Heart right ventricle (tissue), 16 donors: ENCODE results near the gene RPS6KA1. TPM values are rescaled to one million over a fixed set of nuclear protein-coding genes. Genes with fewer than 3 reads are reported as not detected.
"Not testable (repeated sequence)": the region's sequence is repeated elsewhere in the genome, so short reads cannot be mapped to it uniquely, and the experiment has no call there.

ENCODE experiments used
- ATAC-seq, 8 donors: fragments of 200-7000 bp; cut with Tn5 transposase; one replicate each; pipeline ENCODE4 v1.9.1; 2020; ENCODE audit warnings: mild to moderate bottlenecking in 8 of 8, moderate library complexity in 8 of 8, moderate number of reproducible peaks in 1 of 8
- DNase-seq, 2 donors: peaks; one replicate each; pipeline ENCODE4 v3.0.0-alpha.2; 2020
- H3K27ac ChIP-seq, 10 donors: fragments of 200-600 bp; sonication (generic) in 2 of 10; one replicate each; pipeline versions ENCODE4 v1.5.0 to v1.8.0; 2020 to 2022; ENCODE audit warnings: mild to moderate bottlenecking in 3 of 10
- H3K27me3 ChIP-seq, 7 donors: fragments of 200-600 bp; one replicate each; pipeline ENCODE4 v1.8.0; 2021 to 2022; ENCODE audit warnings: mild to moderate bottlenecking in 2 of 7
- H3K36me3 ChIP-seq, 9 donors: fragments of 200-600 bp; sonication (generic) in 1 of 9; one replicate each; pipeline versions ENCODE4 v1.5.0 to v1.8.0; 2020 to 2022; ENCODE audit warnings: mild to moderate bottlenecking in 2 of 9
- H3K4me1 ChIP-seq, 9 donors: fragments of 200-600 bp; sonication (generic) in 1 of 9; one replicate each; pipeline versions ENCODE4 v1.5.0 to v1.8.0; 2020 to 2022; ENCODE audit warnings: mild to moderate bottlenecking in 4 of 9
- H3K4me3 ChIP-seq, 10 donors: fragments of 200-600 bp; sonication (generic) in 2 of 10; one replicate each; pipeline versions ENCODE4 v1.5.0 to v1.8.0; 2020 to 2022; ENCODE audit warnings: mild to moderate bottlenecking in 7 of 10, moderate library complexity in 2 of 10
- H3K9me3 ChIP-seq, 11 donors: fragments of 200-600 bp in 10 of 11; sonication (generic) in 2 of 11; one replicate each; pipeline versions ENCODE4 v1.5.0 to v1.8.0; 2013 to 2022; ENCODE audit warnings: mild to moderate bottlenecking in 2 of 11, control low read depth in 1 of 11, moderate library complexity in 1 of 11
- CTCF ChIP-seq, 9 donors: fragments of 200-600 bp; sonication (generic) in 2 of 9; IDR thresholded peaks; one replicate each; pipeline versions ENCODE4 v1.5.0 to v1.8.0; 2021 to 2022; ENCODE audit warnings: antibody characterized with exemption in 9 of 9, mild to moderate bottlenecking in 5 of 9, moderate library complexity in 1 of 9
- WGBS, 2 donors: extraction: QIAGEN DNeasy Blood & Tissue Kit; methylation state at CpG; one replicate each; pipeline ENCODE4 v1.1.7; 2013; ENCODE audit warnings: inconsistent platforms in 1 of 2; 5-methylcytosine and 5-hydroxymethylcytosine counted together
- intact Hi-C, 10 donors: fragments of 100-400 bp; cut with DNase I; formaldehyde crosslinking; loops; one replicate each; pipeline versions ENCODE4 v1.11.1 to v1.14.2; 2022
- polyA plus RNA-seq, 2 donors: library from polyadenylated mRNA; stranded (reverse); fragments of 200-250 nt; gene quantifications; one replicate each; pipeline ENCODE4 v1.2.3, GENCODE V29; 2013
- total RNA-seq, 10 donors: library from RNA; stranded (reverse); fragmentation: NEBNext Ultra II Directional in 3 of 10; extraction: Animal tissue kit (Norgen Biotek cat#: 25700) in 3 of 10; gene quantifications; one replicate each; pipeline versions ENCODE4 v1.2.1 to v1.2.4, GENCODE V29; 2021 to 2023
- donor health status: Arrhythmogenic right ventricular cardiomyopathy.
- donor health status: ischemic (EF 13 %, LVEDD 7.1; RV severe dilation, severe dysfunction).
- donor health status: healthy with polysubstance abuse.
- donor health status: DM: no; HTN: yes; CAD: no.
- donor health status: DM: no; HTN: no; CAD: no.
- donor health status: ischemic (EF 25% LVEDD 6.9; RV normal size, moderate dysfunction).
- donor health status: ischemic (EF 25% LVEDD 5.7; RV mildly dilated, moderate dysfunction).
- donor health status: healthy.
- donor health status: DM: yes; HTN: yes; CAD: no.
- donor health status: Ischemic cardiomyopathy.
- donor health status: ischemic (EF 35%, LVEDD 5.7; RV mildly dilated, moderate dysfunction).
- donor health status: nonischemic (EF 11% LVEDD 7.7; RV severe dilation, severe dysfunction).
- donor health status: DM: yes; HTN: yes; CAD: no.
- donor health status: PGD.
- donor health status: ischemic (EF 29% LVEDD 5.4; RV normal size, mild dysfunction).
- donor health status: nonischemic (EF 23%, LVEDD 6.1; RV moderate dilation, normal function).

RPS6KA1 gene
- total and polyA plus RNA-seq, 12 donors, result 1.4 to 12.2 (median 2.8) TPM

- H3K4me3 ChIP-seq, result peak overlapping the region; percentile 15 to 90 (median 75)
- intact Hi-C loops, result loop anchor here in 4 of 10 donors (2.0 to 10.0 kb wide), 5 partner anchors 28 to 374 kb away; partner anchors contain the start of gene HMGN2 (in 1 of the 4)
- H3K27me3 ChIP-seq, result no peaks in the 10 kb centered on the region
These were observed 28.9 kb upstream of the RPS6KA1 start for GRCh38 chr1:26500488-26501175.

DNA sequence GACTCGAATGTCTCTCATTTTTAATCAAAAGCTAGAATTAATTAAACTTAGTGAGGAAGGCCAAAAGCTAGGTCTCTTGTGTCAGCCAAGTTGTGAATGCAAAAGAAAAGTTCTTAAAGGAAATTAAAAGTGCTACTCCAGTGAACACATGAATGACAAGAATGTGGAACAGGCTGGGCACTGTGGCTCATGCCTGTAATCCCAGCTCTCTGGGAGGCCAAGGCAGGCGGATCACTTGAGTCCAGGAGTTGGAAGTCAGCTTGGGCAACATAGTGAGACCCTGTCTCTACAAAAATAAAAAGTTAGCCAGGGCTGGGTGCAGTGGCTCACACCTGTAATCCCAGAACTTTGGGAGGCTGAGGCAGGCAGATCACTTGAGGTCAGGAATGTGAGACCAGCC, 18.9 kb upstream of the RPS6KA1 start:
- WGBS, 2 donors, result 82 to 83% methylated on average over 2 of the region's 2 CpGs
- intact Hi-C loops, result not testable (repeated sequence)

More at GRCh38 chr1:26500488-26501175, 28.9 kb upstream of the RPS6KA1 start:
- TF ChIP-seq CTCF (IDR thresholded peaks at IDR 0.05), result peak in 4 of 9 donors; percentile 7 to 37 (median 29)
- Histone ChIP-seq H3K9me3 (no peaks in the 10 kb centered on the region), H3K36me3 (no peaks in the 10 kb centered on the region), H3K4me1 (peaks cover 2 to 21% (median 16%) of the 10 kb centered on the region in 9 donors), H3K27ac (peak overlapping the region; percentile 77 to 98 (median 95))
- WGBS, 2 donors, result 1% methylated on average over 69 to 74 of the region's 74 CpGs
- DNase-seq (peak; percentile 88 to 93), ATAC-seq (peak; percentile 92 to 95 (median 94))

GRCh38 chr1:26515836-26516235, 13.7 kb upstream of the RPS6KA1 start:
- H3K27me3 ChIP-seq, ATAC-seq, intact Hi-C loops, H3K4me1 ChIP-seq, H3K9me3 ChIP-seq, DNase-seq, H3K4me3 ChIP-seq, H3K27ac ChIP-seq, H3K36me3 ChIP-seq: not testable (repeated sequence)
- 81 to 92% methylated on average over 4 of the region's 4 CpGs for WGBS, 2 donors

More for the DNA sequence above, 18.9 kb upstream of the RPS6KA1 start:
- not testable (repeated sequence) for ATAC-seq, H3K27me3 ChIP-seq, H3K4me3 ChIP-seq, DNase-seq, H3K4me1 ChIP-seq, H3K9me3 ChIP-seq, H3K27ac ChIP-seq, H3K36me3 ChIP-seq

- no peak for DNase-seq
- H3K36me3 ChIP-seq, result no peaks in the 10 kb centered on the region
- ATAC-seq, result no peak
- H3K27ac ChIP-seq, result no peak overlapping the region
- H3K9me3 ChIP-seq, result no peaks in the 10 kb centered on the region
- 90 to 97% methylated on average over 4 of the region's 4 CpGs for WGBS, 2 donors
- H3K4me1 ChIP-seq, result no peaks in the 10 kb centered on the region
- intact Hi-C loops, result no loop called here
- peaks cover 0 to 7% (median 2%) of the 10 kb centered on the region in 7 donors for H3K27me3 ChIP-seq
- no peak overlapping the region for H3K4me3 ChIP-seq
- no peak for TF ChIP-seq CTCF (IDR thresholded peaks at IDR 0.05)
These were observed 12.4 kb upstream of the RPS6KA1 start for GRCh38 chr1:26516987-26517765.

DNA sequence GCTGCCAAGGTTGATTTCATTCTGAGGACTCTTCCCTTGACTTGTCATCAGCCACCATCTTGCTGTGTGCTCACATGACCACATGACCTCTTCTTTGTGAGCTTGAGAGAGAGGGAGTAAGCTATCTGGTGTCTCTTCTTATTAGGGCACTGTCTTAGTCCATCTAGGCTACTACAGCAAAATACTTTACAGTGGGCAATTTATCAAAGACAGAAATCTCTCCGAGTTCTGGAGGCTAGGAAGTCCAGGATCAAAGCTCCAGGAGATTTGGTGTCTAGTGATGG, 11.9 kb upstream of the RPS6KA1 start:
- Histone ChIP-seq H3K4me3 (no peak overlapping the region), H3K27ac (no peak overlapping the region), H3K36me3 (no peaks in the 10 kb centered on the region), H3K4me1 (no peaks in the 10 kb centered on the region), H3K27me3 (peaks cover 0 to 11% (median 4%) of the 10 kb centered on the region in 7 donors), H3K9me3 (no peaks in the 10 kb centered on the region)
- no peak for ATAC-seq
- no peak for TF ChIP-seq CTCF (IDR thresholded peaks at IDR 0.05)
- no peak for DNase-seq
- intact Hi-C loops, result no loop called here
- 81 to 83% methylated on average over 1 of the region's 1 CpG for WGBS, 2 donors
